ENCODE measurements around the gene DYNC1LI1. TPM values are rescaled to one million over a fixed set of nuclear protein-coding genes. Genes with fewer than 3 reads are reported as not detected.

DYNC1LI1 gene
- total RNA-seq, 1 donor from 2014 or later, result 30.4 TPM

DNA sequence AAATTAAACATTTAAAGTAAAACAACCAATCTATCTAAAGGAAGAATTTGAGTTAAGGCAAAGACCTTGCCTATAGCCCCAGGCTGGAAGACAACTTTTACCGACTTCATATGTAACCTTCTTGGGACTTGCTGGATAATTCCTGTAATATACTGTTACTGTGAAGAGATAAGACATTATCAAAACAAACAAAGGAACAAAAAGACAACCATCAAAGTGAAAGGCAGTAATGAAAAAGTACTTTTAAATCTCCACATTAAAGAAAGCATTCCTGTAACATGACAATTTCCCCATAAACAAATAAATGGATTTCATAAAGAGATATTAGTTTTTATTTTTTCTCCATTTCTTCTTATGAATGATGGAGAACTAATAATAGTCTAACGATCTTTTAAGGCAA, 70.4 kb downstream of the DYNC1LI1 start:
- no peak for DNase-seq (ENCODE audit: low spot score)
- intact Hi-C loops (cut with DNase I), result loop anchor here (10.0 kb wide), 1 partner anchor 165 kb away; no protein-coding TSS in a partner anchor
- ATAC-seq, result no peak

DNA sequence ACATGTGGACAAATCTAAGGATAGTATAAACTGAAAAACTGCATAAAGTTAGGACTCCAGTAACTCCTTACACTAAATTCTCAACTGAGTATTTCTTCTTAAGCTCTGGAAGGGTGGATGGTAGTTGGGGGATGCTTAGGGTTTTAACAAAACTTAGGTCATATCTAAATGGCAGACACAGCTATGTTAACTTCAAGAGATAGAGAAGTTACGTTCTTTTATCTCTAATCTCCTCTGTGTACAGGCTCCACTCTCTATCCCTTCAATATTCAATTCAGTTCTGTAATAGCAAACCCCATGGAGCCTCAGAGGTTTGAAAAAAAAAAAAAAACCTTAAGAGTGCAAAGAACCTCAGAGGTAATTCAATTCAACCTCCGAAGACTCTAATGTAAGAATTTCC, 71.1 kb downstream of the DYNC1LI1 start:
- no peak for ATAC-seq
- intact Hi-C loops (cut with DNase I), result no loop called here

DNA sequence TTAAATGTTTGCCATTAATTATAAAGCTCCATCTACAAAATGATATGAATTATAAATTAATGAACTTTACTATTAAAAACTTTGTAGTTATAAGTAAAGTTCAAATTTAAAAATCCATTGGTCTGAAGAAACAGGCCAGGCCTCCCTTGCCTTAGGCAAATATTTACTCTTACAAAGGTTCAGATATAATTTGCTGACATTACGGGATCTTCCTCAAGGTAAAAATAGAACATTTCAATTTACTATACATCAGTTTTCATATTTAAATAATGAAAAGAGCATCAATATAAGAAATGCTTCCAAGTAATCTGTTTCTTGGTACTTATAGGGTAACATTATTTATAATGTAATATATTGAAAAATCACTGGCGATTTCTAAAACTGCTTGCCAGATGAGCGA, 71.7 kb downstream of the DYNC1LI1 start:
- ATAC-seq, result no peak
- intact Hi-C loops (cut with DNase I), result no loop called here
- no peak for DNase-seq (ENCODE audit: low spot score)

More for the DNA sequence above, 71.1 kb downstream of the DYNC1LI1 start:
- DNase-seq (ENCODE audit: low spot score), result no peak

DNA sequence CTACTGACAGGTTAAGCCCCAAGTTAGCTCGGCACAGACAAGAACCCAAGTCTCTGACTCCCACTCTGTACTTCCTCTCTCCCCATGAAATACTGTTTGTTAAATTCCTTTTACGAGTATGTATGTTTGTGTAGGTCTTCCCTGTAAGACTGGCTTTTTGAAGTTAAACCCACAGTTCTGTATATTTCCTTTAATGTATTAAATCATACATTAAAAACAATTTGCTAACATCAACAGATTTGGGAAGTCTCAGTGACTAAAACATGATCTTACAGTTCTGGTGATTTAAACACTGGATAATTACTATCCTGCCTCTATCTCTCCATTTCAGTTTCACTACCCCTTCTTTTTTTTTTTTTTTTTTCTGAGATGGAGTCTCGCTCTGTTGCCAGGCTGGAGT, 72.4 kb downstream of the DYNC1LI1 start:
- ATAC-seq (no peak), DNase-seq (ENCODE audit: low spot score) (no peak)
- intact Hi-C loops (cut with DNase I), result no loop called here

DNA sequence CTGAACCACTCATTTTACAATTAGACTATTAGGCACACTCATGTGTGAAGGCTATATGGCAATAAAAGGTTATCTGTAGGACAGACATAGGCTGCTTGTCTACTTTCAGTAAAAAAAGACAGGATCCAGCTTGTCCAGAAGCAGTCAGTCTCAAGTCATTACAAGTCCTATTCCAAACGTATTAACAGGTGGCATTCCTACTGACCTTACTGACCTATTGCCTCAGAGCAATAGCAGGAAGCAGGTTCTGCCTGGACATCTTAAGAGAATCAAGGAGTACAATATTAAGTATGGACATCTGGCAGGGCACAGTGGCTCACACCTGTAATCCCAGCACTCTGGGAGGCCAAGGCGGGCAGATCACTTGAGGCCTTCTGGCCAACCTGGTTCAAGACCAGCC, 75.0 kb downstream of the DYNC1LI1 start:
- ATAC-seq, result no peak
- intact Hi-C loops (cut with DNase I), result no loop called here

DNA sequence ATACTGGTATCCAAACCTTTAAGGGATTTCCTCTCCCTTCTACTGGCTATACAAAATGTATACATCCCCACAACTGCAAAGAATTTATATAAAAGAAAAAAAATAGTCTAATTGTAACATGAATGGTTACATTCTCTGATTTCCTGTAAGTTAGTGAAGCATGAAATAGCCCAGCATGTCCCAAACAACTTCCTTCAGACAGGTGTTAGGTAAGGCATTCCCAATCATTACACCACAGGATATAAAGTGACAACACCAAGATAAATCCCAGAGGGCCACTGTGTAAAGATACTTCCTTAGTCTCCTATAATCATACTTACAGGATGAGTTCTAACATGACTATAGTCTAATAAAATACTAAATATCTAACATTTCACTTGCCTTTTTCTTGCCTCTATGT, 75.6 kb downstream of the DYNC1LI1 start:
- ATAC-seq (no peak), DNase-seq (ENCODE audit: low spot score) (no peak)
- intact Hi-C loops (cut with DNase I), result no loop called here

More for the DNA sequence above, 75.0 kb downstream of the DYNC1LI1 start:
- no peak for DNase-seq (ENCODE audit: low spot score)

DNA sequence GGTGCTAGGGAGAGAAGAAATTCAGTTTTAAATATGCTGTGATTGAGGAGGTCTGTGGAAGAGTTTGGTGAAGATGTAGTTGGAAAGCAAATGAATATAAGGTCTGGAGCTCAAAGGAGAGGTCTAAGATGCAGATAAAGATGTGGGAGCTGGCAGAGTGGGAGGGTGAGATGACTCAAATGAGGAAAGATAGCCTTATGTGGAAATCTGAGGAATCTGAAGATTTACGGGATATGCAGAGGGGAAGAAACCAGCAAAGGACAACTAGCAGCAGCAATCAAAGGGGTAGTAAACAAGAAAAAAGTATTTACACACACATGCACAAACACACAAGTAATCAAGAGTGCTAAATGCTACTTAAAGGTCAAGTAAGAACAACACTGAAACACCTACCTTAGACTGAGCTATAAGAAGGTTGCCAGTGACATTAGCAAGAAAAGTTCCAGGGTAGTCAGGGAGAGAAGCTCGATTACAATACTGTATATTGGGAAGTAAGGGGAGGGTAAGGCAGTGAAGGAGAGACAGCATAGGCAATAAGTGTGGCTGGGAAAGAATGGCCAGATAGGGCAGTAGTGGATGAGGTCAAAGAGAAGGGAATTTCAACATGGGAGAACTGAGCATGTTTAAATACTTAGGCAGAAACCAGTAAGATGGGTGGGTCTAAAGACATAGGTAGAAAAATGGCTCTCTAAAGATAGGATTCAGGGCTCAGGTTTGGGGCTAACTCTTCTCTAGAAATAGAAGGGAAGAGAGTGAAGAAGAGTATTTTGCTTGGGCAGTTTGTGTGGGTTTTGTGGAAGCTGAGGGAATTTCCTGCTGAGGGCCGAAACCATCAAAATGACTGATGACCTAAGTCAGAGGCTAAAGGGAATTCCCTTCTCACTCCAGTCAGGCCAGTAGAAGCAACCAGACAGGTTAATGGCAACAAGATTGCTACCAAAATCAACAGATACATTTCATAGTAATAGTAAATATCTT, 76.9 kb downstream of the DYNC1LI1 start:
- intact Hi-C loops (cut with DNase I), result no loop called here
- ATAC-seq (no peak), DNase-seq (ENCODE audit: low spot score) (no peak)

DNA sequence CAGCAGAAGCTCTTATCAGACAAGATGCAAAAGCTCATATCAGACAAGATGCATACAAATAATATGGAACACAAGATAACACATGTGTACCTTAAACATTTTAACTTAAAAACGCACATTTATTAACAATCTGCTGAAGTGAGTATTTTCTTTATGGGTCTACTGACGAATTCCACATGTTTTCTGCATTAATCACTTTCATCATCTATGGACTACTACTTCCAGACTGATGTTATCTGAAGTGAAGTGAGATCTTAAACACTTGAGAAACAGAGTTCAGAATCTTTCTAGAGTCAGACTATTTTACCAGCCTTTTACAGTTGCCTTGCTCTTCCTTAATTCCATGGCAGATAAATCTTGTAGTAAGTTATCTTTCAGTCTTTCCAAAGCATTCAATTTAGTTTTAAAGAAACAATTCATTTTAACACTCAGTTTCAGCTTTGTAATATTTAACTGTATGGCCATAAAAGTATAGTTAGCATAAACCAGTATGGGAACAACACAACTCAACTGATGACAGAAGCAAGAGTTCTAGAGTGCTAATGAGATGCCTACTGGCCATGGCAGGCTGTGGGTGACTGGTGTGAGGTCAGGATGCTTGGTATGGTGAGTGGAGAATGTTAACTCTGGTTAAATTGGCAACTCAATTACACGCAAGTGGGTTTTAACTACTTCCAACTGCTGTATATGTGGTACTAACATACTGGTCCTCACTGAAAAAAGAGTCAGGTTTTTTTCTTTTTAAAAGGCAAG, 77.8 kb downstream of the DYNC1LI1 start:
- ATAC-seq (no peak), DNase-seq (ENCODE audit: low spot score) (no peak)
- intact Hi-C loops (cut with DNase I), result no loop called here

DNA sequence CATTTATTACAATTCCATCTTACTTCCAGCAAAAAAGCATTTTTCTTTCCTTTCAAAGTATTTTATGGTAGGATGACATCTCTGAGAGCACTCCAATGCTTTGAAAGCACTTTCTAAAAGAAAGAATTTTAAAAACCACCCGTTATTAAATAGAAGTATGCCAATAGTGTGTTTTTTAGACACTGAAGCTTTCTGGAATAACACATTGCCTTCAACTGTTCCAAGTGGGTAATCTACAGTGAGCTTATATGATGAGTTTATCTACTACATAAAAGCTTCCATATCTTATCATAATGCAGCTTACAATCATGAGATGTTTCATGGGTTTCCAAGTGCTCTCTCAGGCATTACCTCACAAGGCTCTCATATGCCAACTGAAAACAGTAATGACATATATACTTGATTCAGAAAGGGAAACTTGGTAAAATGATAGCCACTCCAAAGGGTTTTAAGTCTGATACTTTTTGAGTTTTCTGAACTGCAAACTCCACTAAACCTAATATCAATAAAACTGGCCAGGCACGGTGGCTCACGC, 82.1 kb downstream of the DYNC1LI1 start:
- ATAC-seq (no peak), DNase-seq (ENCODE audit: low spot score) (no peak)
- intact Hi-C loops (cut with DNase I), result no loop called here

DNA sequence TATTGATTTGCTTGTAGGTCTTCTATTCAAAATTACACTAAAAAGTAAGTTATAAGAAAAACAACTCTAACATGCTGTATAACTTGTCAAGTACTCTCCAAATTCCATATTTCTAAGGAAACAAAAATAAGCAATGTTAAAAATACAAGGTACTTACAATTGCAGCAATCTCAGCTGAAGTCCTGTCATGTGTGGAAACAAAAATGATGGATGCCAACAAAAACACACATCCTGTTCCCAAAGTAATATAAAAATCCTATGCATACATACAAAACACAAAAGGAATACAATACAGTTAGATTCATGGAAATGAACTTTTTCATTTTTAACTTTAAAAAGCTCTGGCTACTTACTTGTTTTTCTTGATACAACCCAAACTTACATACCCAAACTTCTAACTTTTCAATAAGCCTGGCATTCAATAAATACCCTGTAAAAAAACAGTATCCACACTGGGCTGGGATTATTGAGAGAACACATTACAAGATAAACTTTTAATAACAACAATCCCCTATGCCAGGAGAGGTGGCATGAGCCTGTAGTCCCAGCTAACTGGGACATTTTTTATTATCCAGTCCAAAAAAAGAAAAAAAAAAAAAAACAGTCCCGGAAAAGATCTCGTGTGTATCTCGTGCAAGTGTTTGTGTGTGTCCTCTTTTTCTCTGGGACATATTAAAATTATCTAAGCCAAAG, 82.7 kb downstream of the DYNC1LI1 start:
- intact Hi-C loops (cut with DNase I), result no loop called here
- DNase-seq (ENCODE audit: low spot score), result no peak
- ATAC-seq, result no peak

DNA sequence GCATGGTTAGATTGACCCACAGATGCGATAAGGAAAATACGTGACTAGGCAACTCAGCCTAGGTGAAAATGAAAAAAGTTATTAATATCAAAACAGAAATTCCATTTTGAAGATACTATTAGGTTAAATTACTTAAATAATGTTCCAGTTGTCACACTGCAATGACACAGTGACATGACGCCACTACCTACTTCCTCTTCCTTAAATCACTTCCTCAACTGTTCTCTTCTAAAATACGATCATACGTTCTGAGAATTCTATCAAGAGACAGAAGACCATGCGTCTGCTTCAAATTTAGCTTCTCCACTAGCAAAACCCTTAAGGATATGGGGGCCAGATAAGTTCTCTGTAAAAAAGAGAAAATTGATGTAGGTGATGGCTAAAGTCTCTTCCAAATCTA, 86.2 kb downstream of the DYNC1LI1 start:
- intact Hi-C loops (cut with DNase I), result no loop called here
- no peak for DNase-seq (ENCODE audit: low spot score)
- no peak for ATAC-seq

DNA sequence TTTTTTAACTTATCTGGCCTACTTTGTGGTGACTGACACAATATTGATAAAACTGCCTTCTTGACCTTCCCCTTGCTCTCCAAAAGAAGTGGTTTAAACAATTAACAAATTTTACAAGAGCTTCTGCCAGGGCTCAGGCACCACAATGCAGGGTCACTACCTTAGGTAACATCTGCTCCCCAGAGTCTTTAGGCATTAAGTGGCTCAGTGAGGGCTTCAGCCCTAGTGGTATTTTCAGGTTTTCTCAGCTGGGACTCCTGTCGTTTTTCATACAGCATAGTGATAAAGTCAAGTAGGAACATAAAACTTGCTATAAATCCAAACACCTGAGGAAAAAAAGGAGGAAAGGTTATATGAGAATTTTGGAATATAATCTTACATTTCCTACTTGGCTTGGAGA, 86.9 kb downstream of the DYNC1LI1 start:
- ATAC-seq (no peak), DNase-seq (ENCODE audit: low spot score) (no peak)
- intact Hi-C loops (cut with DNase I), result no loop called here

DNA sequence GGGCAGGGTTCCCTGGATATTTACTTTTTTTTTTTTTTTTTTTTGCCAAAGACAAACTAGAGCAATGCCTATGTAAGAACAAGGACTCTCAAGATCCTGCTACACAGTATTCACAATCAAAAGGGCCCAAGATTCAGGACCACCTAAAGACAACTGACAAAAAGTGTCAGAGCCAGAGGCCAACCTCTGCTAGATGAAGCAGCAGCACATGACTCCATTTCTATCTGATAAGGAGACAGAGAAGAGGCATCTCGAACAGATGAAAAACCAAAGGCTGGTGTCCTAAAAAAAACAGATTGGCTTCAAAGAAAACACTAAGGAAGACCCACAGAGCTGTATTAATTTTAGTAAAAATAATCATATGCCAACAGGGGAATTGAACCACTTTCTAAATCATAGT, 88.0 kb downstream of the DYNC1LI1 start:
- ATAC-seq, result no peak
- intact Hi-C loops (cut with DNase I), result no loop called here
- DNase-seq (ENCODE audit: low spot score), result no peak

DNA sequence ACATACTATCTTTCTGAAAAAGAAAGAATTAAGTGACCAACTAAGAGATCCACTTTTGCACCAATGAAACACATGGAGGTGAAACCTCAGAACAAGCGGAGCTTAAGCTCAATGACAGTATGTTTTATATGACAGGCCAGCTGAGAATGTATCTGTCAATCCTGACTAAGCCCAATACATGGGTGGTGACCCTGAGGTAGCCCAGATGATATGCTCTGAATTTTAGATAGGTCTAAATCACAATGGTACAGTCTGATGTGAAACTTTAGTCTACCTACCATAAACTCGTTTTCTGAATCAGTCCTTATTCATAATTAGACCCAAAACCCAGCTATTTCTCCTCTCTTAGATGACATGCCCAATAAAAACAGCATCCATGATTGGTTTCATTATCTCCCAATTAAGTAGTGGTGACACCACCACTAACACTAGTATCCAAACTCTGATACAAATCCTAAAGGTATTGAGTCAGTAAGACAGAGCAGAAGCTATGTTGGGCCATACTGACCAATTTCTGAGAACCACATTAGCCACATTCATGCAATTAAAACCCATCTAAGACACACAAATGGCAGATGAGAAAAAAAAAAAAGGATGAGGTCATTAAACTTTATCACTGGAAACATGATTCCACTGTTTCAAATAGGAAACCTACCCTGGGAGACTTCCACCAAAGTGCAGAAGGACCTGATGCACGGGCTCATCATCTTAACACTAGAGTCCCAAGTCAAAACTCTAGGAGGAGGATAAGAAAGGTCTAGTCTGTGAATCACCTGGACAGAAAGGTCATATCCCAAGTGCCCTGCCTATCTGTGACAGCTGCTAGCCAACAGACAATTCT, 88.6 kb downstream of the DYNC1LI1 start:
- intact Hi-C loops (cut with DNase I), result no loop called here
- DNase-seq (ENCODE audit: low spot score) (no peak), ATAC-seq (no peak)

DNA sequence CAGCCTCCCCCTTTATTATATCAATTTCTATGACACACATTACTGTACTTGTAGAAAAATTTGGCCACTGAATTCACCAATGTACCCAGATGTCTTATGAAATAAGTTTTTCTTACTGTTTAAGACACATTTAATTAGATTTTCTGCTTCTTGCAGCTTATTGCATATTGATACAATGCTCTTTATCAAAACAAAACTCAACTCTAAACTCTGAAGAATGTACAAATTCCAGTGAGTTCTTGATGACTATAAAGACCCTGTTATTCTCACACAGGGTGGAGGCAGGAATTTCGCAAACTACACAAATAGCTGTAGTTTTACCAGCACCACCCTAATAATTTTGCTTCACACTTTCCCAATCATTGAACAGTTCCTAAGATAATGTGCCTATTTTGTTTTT, 90.1 kb downstream of the DYNC1LI1 start:
- ATAC-seq (peak; percentile 36), DNase-seq (ENCODE audit: low spot score) (no peak)
- intact Hi-C loops (cut with DNase I), result no loop called here
